Measurements from ENCODE around the gene GBP3.
"Not testable (repeated sequence)": the region's sequence is repeated elsewhere in the genome, so short reads cannot be mapped to it uniquely, and the experiment has no call there.

GBP3 gene, protein sequence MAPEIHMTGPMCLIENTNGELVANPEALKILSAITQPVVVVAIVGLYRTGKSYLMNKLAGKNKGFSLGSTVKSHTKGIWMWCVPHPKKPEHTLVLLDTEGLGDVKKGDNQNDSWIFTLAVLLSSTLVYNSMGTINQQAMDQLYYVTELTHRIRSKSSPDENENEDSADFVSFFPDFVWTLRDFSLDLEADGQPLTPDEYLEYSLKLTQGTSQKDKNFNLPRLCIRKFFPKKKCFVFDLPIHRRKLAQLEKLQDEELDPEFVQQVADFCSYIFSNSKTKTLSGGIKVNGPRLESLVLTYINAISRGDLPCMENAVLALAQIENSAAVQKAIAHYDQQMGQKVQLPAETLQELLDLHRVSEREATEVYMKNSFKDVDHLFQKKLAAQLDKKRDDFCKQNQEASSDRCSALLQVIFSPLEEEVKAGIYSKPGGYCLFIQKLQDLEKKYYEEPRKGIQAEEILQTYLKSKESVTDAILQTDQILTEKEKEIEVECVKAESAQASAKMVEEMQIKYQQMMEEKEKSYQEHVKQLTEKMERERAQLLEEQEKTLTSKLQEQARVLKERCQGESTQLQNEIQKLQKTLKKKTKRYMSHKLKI
- 5.2 to 96.3 (median 63.1) reads per million in 3 experiments for total RNA-seq

DNA sequence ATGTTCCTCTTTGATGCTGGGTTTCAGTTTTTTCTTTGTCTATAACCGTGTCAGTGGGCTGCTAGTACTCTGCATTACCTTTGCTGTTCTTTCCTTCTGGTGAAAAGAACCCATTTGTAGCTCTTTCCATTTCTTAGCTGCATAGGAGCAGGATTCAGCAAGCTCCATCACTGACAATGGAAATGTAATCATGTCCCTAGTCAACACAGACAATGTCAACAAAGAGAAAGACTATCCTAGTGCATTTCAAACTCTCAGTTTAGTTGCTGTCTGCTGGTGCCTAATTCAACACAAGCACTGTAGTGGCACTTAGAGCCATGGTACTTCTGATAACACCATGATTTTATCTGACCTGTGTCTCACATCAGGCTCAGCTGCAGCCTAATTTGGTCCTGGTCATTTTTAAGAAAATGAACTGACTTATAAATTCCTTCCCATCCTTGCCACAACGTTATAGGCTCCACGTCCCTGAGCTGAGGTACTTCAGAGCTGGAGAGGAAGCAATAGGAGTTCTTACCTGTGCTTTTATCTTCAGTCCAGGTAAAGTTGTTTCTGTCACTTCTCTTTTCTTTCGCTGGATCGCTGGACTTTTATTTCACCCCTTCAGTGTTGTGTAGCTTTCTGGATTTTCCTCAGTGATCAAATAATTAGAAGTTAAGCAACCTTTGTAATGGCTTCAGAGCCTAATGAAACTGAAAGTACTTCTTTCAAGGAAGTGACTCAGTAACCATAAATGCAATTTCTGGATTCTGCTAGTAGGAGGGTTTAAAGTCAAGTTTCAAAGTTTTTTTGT is at the start of gene GBP3:
GBP3 (minus strand) TSS at position 700 of the 793 bp plus-strand sequence. CDS start 2,145 bp downstream, outside the sequence.
- peak; percentile 47 for DNase-seq

DNA sequence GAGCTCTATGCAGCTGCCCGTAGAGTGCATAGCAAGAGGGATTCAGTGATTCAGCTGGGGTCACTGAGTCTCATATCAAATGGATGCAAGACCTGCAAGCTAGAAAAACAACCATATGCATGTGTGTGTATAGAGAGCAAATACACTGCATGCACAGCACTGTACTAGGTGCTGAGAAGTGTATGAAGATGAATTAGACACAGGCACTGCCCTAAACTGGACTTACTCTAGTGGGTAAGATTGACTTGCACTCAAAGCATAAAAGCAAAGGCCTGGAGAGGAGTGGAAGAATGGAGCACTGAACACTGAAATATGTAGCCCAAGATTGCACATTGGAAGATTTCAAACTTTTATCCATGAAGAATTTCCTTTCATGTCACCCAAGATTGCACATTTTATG is 47.8 kb upstream of the GBP3 start:
- DNase-seq, result no peak

GRCh38 chr1:89069951-89070350 is 47.3 kb upstream of the GBP3 start:
- peak; percentile 19 for DNase-seq

DNA sequence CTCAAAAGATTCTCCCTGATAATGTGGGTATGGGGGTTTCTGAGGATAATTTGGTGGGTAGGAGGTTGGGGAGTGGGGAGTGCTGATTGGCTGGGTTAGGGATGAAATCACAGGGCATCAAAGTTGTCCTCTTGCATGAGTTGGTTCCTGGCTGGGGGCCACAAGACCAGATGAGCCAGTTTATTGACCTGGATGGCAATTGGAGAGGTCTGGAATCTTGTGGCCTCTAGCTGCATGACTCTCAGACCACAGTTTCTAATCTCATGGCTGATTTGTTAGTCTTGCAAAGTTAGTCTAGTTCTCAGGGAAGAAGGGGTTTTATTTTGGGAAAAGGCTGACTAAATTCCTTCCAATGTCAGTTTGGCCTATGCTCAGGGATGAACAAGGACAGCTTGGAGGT is 45.6 kb upstream of the GBP3 start:
- no peak for DNase-seq

DNA sequence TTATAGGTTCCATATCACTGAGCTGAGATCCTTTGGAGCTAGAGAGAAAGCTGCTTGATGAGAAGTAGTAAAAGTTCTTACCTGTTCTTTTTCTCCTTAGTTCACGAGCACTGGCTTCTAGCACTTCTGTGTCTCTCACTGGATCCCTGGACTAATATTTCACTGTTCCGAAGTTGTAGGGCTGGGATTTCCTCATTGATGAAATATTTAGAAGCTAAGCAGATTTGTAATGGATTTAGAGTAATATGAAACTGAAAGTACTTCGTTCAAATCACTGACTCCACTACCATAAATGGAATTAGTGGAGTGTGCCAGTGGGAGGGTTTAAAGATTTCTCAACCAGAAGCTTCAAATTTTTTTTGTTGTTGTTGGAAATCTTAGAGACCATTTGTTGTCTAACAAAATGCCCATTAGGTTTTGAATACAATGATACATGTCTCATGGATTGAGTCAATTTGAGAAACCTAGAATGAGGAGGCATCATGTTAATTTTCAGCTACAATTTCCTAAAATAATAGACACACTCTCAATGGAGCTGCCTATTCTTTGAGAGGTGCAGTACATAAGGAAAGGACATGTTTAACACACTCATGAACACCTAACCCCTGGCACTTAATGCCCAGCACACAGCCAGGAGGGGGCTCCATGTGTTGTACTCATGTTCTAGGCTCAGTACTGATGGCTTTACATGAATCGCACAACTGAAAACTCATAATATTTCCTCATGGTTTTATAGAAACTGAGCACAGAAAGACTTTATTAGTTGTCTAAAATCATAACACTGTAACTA is 42.6 kb upstream of the GBP3 start, which contains the start of gene GBP1:
GBP1 (minus strand) TSS at position 130 of the 790 bp plus-strand sequence. CDS start 1,974 bp downstream, outside the sequence.
- peak; percentile 48 for DNase-seq

GRCh38 chr1:89064632-89065031 is 42.0 kb upstream of the GBP3 start:
- DNase-seq, result no peak

DNA sequence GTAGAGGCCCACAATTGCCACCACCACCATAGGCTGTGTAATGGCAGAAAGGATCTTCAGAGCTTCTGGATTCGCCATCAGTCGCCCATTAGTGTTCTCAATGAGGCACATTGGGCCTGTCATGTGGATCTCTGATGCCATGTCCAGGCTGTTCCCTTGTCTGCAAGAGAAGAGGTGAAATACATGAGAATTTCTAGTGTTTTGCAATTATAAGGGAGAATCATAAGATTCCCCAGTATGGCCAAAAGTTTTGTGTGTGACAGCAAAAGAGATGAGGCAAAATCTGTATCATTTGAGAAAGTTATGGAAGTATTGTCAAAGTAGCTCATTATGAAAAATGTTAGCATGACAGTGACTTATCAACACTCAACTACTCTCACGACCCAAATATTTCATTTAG is 40.4 kb upstream of the GBP3 start:
- no peak for DNase-seq

DNA sequence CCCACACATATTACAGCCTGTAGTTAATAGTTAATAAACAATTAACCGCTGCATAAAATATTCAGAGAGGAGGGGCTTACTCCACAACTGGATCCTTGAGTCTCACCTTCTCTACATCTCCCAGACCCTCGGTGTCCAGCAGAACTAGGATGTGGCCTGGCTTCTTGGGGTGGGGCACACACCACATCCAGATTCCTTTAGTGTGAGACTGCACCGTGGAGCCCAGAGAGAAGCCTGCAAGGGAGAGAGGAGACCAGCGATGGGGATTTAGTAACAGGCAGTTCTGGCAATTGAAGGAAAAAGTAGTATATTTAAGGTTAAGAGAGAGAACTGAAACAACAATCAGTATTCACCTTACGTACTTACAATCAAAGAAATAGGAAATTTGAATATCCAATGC is 37.4 kb upstream of the GBP3 start:
- no peak for DNase-seq

GRCh38 chr1:89051955-89052312 is 29.3 kb upstream of the GBP3 start:
- no peak for DNase-seq

DNA sequence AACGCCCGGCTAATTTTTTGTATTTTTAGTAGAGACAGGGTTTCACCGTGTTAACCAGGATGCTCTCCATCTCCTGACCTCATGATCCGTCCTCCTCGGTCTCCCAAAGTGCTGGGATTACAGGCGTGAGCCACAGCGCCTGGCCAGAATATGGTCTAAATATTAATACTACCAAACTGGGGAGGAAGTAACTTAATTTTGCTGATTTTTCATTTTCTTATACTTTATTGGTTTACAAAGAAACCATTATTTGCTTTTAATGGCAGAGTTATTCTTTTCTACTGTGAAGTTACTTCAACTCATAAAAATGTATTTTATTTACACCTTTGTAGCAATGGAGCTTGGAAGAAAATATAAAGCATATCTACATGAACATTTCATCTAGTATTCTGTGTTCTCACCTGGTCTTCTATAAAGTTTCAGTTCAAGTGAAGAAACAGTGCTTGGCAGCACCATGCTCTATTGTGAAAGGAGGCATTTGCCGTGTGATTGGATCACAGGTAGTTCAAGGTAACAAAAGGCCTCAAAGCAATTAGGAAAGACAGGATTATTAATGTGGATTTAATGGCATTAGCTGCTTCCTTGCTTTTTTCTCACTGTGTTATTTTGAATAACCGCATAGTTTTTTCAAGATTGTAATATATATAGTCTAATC is 28.8 kb upstream of the GBP3 start:
- DNase-seq, result no peak

- no peak for DNase-seq
Measured at GRCh38 chr1:89050649-89051033, 28.0 kb upstream of the GBP3 start.

DNA sequence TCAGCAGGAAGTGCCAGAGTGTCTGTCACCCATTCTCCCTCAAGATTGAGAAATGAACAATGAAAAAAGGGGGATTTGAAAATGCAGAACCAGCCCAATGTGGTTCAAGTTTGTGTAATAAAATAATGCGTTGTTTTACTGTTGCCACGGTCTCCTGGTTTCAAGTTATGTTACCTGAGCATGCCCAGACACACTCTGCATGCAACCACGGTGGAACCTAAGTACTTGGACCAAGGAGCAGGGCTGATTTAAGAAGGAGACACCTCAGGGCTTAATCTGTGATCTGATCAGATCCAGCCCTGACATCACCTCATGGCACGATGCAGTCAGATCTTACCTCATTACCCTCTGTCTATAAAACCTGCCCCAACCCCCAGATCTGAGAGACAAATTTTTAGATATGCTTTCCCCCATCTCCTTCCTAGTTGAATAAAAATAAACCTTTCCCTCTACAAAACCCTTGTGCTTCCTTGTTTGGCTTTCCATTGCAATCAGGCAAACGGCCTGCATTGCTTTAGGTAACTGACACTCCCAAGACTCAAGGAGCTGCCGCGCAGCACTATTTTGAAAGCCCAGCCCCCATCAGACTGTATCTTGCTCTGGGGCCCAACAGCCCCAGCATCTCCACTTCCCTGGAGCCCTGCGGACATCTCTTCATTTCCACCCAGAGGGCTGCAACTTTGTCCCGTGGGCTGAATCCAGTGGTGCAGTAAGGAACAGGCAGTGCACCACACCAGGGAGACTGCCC is 27.4 kb upstream of the GBP3 start:
- not testable (repeated sequence) for DNase-seq

GRCh38 chr1:89049187-89049586 is 26.5 kb upstream of the GBP3 start:
- DNase-seq, result not testable (repeated sequence)

- DNase-seq, result no peak
Measured at GRCh38 chr1:89047734-89048133, 25.1 kb upstream of the GBP3 start.

GRCh38 chr1:89046318-89047183 is 23.9 kb upstream of the GBP3 start:
- not testable (repeated sequence) for DNase-seq

- no peak for DNase-seq
Measured at GRCh38 chr1:89044970-89045721, 22.5 kb upstream of the GBP3 start.

- DNase-seq, result no peak
Measured at GRCh38 chr1:89043940-89044339, 21.3 kb upstream of the GBP3 start.

DNA sequence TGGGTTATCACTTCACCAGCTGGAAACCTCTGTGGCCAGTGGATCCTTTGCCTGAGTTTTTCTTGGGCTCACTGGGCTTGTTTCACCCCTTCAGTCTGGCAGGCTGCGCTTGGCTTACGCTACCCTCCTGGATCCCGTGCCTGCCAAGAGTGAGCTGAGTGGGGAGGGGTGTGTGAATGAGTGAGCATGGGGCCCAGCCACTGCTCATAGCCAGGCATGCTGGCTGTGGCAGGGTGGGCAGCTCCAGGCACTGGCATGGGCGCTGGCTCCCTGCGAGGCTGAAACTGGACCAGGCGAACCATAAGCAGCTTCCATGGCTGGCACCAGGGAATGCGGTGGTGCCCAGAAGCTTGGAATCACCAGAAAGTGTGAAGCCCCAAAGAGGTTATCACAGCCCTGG is 19.8 kb upstream of the GBP3 start:
- no peak for DNase-seq

GRCh38 chr1:89041721-89042120 is 19.1 kb upstream of the GBP3 start:
- no peak for DNase-seq

All from central memory CD4-positive, alpha-beta T cell (primary cell).